ENCODE results near the gene ABHD8.

The ABHD8 gene

GRCh38 chr19:17319473-17320238 is 16.4 kb upstream of the ABHD8 start:
- H3K27ac Mint-ChIP-seq = no peak overlapping the region

GRCh38 chr19:17318966-17319365 is 15.7 kb upstream of the ABHD8 start:
- Mint-ChIP-seq H3K27me3 (no peaks in the 10 kb centered on the region), H3K4me3 (no peak overlapping the region), H3K36me3 (ENCODE audit: low read depth) (peaks cover 71% of the 10 kb centered on the region), H3K4me1 (ENCODE audit: low read depth) (peaks cover 6% of the 10 kb centered on the region), H3K9me3 (no peaks in the 10 kb centered on the region), H3K27ac (no peak overlapping the region)
- DNase-seq = no peak

More at GRCh38 chr19:17319473-17320238, 16.4 kb upstream of the ABHD8 start:
- Mint-ChIP-seq H3K4me1 (ENCODE audit: low read depth) (peaks cover 6% of the 10 kb centered on the region), H3K4me3 (no peak overlapping the region), H3K36me3 (ENCODE audit: low read depth) (peaks cover 64% of the 10 kb centered on the region), H3K27me3 (no peaks in the 10 kb centered on the region), H3K9me3 (no peaks in the 10 kb centered on the region)
- no peak for DNase-seq

GRCh38 chr19:17314007-17314593 is 10.9 kb upstream of the ABHD8 start:
- Mint-ChIP-seq H3K27ac (no peak overlapping the region), H3K27me3 (no peaks in the 10 kb centered on the region), H3K36me3 (ENCODE audit: low read depth) (peaks cover 72% of the 10 kb centered on the region), H3K4me3 (no peak overlapping the region), H3K4me1 (ENCODE audit: low read depth) (peaks cover 25% of the 10 kb centered on the region), H3K9me3 (no peaks in the 10 kb centered on the region)
- DNase-seq = no peak

- Mint-ChIP-seq H3K36me3 (ENCODE audit: low read depth) (peaks cover 66% of the 10 kb centered on the region), H3K27me3 (no peaks in the 10 kb centered on the region), H3K4me3 (no peak overlapping the region), H3K27ac (no peak overlapping the region), H3K4me1 (ENCODE audit: low read depth) (peaks cover 33% of the 10 kb centered on the region), H3K9me3 (no peaks in the 10 kb centered on the region)
- no peak for DNase-seq
These were observed 9.2 kb upstream of the ABHD8 start for GRCh38 chr19:17312189-17313113.

- DNase-seq = no peak
- Mint-ChIP-seq H3K27ac (peak overlapping the region; percentile 72), H3K27me3 (no peaks in the 10 kb centered on the region), H3K4me1 (ENCODE audit: low read depth) (peaks cover 37% of the 10 kb centered on the region), H3K36me3 (ENCODE audit: low read depth) (peaks cover 60% of the 10 kb centered on the region), H3K4me3 (peak overlapping the region; percentile 57), H3K9me3 (no peaks in the 10 kb centered on the region)
These were observed 8.4 kb upstream of the ABHD8 start for GRCh38 chr19:17311455-17312188.

GRCh38 chr19:17309965-17310461 is 6.8 kb upstream of the ABHD8 start:
- Mint-ChIP-seq H3K4me3 (peak overlapping the region; percentile 95), H3K27ac (peak overlapping the region; percentile 95), H3K4me1 (ENCODE audit: low read depth) (peaks cover 41% of the 10 kb centered on the region), H3K36me3 (ENCODE audit: low read depth) (peaks cover 54% of the 10 kb centered on the region), H3K27me3 (no peaks in the 10 kb centered on the region), H3K9me3 (no peaks in the 10 kb centered on the region)
- peak; percentile 66 for DNase-seq

GRCh38 chr19:17309198-17309964 is 6.2 kb upstream of the ABHD8 start, which contains the start of gene DDA1:
DDA1 (plus strand) TSS chr19:17309563; CDS start chr19:17309655, 92 bp downstream.
- Mint-ChIP-seq H3K4me1 (ENCODE audit: low read depth) (peaks cover 45% of the 10 kb centered on the region), H3K9me3 (no peaks in the 10 kb centered on the region), H3K4me3 (peak within 1 kb of the TSS; percentile 95), H3K36me3 (ENCODE audit: low read depth) (peaks cover 49% of the 10 kb centered on the region), H3K27ac (peak within 1 kb of the TSS; percentile 95), H3K27me3 (no peaks in the 10 kb centered on the region)
- peak; percentile 97 for DNase-seq

GRCh38 chr19:17307876-17308377 is 4.7 kb upstream of the ABHD8 start:
- Mint-ChIP-seq H3K27ac (peak overlapping the region; percentile 0), H3K27me3 (no peaks in the 10 kb centered on the region), H3K4me3 (peak overlapping the region; percentile 94), H3K9me3 (no peaks in the 10 kb centered on the region), H3K36me3 (ENCODE audit: low read depth) (peaks cover 37% of the 10 kb centered on the region), H3K4me1 (ENCODE audit: low read depth) (peaks cover 51% of the 10 kb centered on the region)
- no peak for DNase-seq

GRCh38 chr19:17306285-17306714 is 3.1 kb upstream of the ABHD8 start:
- Mint-ChIP-seq H3K4me3 (peak overlapping the region; percentile 94), H3K9me3 (no peaks in the 10 kb centered on the region), H3K36me3 (ENCODE audit: low read depth) (peaks cover 24% of the 10 kb centered on the region), H3K27ac (peak overlapping the region; percentile 94), H3K27me3 (no peaks in the 10 kb centered on the region), H3K4me1 (ENCODE audit: low read depth) (peaks cover 52% of the 10 kb centered on the region)
- DNase-seq = no peak

- Mint-ChIP-seq H3K9me3 (no peaks in the 10 kb centered on the region), H3K36me3 (ENCODE audit: low read depth) (peaks cover 26% of the 10 kb centered on the region), H3K4me1 (ENCODE audit: low read depth) (peaks cover 47% of the 10 kb centered on the region), H3K27ac (peak within 1 kb of the TSS; percentile 94), H3K27me3 (no peaks in the 10 kb centered on the region), H3K4me3 (peak within 1 kb of the TSS; percentile 94)
- DNase-seq = peak; percentile 95
These were observed 2.5 kb upstream of the ABHD8 start, which contains the start of gene MRPL34 for GRCh38 chr19:17305517-17306284. MRPL34 (plus strand) TSS chr19:17305872; CDS start chr19:17305893, 21 bp downstream.

GRCh38 chr19:17305216-17305516 is 1.9 kb upstream of the ABHD8 start:
- no peaks in the 10 kb centered on the region for H3K27me3 Mint-ChIP-seq
- no peaks in the 10 kb centered on the region for H3K9me3 Mint-ChIP-seq
- H3K4me1 Mint-ChIP-seq (ENCODE audit: low read depth) = peaks cover 42% of the 10 kb centered on the region
- no peak for DNase-seq
- H3K4me3 Mint-ChIP-seq = peak overlapping the region; percentile 94
- H3K36me3 Mint-ChIP-seq (ENCODE audit: low read depth) = peaks cover 28% of the 10 kb centered on the region
- H3K27ac Mint-ChIP-seq = peak overlapping the region; percentile 94

GRCh38 chr19:17304386-17305215 is 1.4 kb upstream of the ABHD8 start:
- no peaks in the 10 kb centered on the region for H3K27me3 Mint-ChIP-seq
- peak overlapping the region; percentile 94 for H3K4me3 Mint-ChIP-seq
- no peaks in the 10 kb centered on the region for H3K9me3 Mint-ChIP-seq
- H3K4me1 Mint-ChIP-seq (ENCODE audit: low read depth) = peaks cover 40% of the 10 kb centered on the region
- H3K27ac Mint-ChIP-seq = peak overlapping the region; percentile 94
- DNase-seq = no peak
- H3K36me3 Mint-ChIP-seq (ENCODE audit: low read depth) = peaks cover 22% of the 10 kb centered on the region
